ENCODE data around the gene SYNE3. TPM values are rescaled to one million over a fixed set of nuclear protein-coding genes. Genes with fewer than 3 reads are reported as not detected.

The SYNE3 gene
- total RNA-seq, 1 donor from 2014 or later: 0.62 TPM

DNA sequence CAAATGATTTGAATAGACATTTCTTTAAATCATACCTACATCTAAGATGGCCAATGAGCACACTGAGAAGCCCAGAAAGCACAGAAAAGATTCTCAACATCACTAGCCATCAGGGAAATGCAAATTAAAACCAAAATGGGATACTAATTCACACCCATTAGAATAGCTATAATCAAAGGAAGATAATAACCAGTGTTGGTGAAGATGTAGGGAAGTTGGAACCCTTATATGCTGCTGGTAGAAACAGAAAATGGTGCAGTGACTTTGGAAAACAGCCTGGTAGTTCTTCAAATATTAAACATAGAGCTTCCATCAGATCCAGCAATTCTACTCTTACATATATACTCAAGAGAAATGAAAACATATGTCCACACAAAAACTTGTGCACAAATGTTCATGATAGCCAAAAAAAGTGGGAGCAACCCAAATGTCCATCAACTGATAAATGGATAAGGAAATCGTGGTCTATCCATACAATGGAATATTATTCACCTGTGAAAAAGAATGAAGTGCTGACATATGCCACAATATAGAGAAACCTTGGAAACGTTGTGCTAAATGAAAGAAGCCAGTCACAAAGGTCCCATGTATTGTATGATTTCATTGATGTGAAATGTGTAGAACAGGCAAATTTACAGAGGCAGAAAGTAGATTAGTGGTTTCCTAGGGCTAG, 24.4 kb downstream of the SYNE3 start:
- no peaks in the 10 kb centered on the region for H3K36me3 Mint-ChIP-seq (ENCODE audit: low read depth, unreplicated experiment)
- peaks cover 14% of the 10 kb centered on the region for H3K4me1 Mint-ChIP-seq (ENCODE audit: unreplicated experiment)
- no peak for DNase-seq (ENCODE audit: low spot score)
- peaks cover 1% of the 10 kb centered on the region for H3K27me3 Mint-ChIP-seq (ENCODE audit: unreplicated experiment)
- H3K4me3 Mint-ChIP-seq (ENCODE audit: unreplicated experiment): no peak overlapping the region
- no peaks in the 10 kb centered on the region for H3K9me3 Mint-ChIP-seq (ENCODE audit: unreplicated experiment)
- H3K27ac Mint-ChIP-seq (ENCODE audit: unreplicated experiment): no peak overlapping the region
- TF ChIP-seq, protein P1, sequence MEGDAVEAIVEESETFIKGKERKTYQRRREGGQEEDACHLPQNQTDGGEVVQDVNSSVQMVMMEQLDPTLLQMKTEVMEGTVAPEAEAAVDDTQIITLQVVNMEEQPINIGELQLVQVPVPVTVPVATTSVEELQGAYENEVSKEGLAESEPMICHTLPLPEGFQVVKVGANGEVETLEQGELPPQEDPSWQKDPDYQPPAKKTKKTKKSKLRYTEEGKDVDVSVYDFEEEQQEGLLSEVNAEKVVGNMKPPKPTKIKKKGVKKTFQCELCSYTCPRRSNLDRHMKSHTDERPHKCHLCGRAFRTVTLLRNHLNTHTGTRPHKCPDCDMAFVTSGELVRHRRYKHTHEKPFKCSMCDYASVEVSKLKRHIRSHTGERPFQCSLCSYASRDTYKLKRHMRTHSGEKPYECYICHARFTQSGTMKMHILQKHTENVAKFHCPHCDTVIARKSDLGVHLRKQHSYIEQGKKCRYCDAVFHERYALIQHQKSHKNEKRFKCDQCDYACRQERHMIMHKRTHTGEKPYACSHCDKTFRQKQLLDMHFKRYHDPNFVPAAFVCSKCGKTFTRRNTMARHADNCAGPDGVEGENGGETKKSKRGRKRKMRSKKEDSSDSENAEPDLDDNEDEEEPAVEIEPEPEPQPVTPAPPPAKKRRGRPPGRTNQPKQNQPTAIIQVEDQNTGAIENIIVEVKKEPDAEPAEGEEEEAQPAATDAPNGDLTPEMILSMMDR (IDR thresholded peaks at IDR 0.05; ENCODE audit: unreplicated experiment): no peak

DNA sequence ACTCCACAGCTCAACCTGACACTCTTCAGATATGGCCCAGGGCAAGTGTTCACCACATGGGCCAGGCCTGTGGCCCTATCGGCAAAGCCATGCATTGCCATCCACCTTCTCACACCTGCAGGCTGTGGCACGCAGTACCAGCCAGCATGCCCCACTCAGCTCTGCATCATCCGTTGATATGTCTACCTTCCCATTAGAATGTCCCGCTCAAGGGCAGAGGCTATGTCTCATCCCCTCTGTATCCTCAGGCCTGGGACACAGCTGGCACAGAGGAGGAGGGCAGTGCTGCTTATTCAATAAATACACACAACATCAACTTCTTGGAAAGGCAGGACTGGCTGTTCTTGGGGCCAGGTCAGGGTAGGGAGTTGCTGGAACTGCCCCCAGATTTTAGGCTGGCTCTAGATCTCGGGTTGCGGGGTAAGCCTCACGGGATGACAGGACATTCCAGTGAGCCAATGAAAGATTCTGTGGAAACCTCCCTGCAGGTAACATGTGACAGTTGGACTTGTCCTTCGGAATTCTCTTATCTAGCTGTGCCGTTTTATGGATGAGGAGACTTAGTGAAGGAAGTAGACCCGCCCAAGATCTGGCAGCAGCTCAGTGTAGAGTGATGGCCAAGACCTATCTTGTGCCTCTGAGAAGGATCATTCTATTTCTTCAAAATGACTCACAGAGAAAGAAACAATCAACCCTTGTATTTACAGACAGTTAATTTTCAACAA, 25.6 kb downstream of the SYNE3 start:
- DNase-seq (ENCODE audit: low spot score): no peak
- Mint-ChIP-seq H3K4me1 (ENCODE audit: unreplicated experiment) (peaks cover 8% of the 10 kb centered on the region), H3K27me3 (ENCODE audit: unreplicated experiment) (peaks cover 1% of the 10 kb centered on the region), H3K4me3 (ENCODE audit: unreplicated experiment) (no peak overlapping the region), H3K27ac (ENCODE audit: unreplicated experiment) (no peak overlapping the region), H3K9me3 (ENCODE audit: unreplicated experiment) (no peaks in the 10 kb centered on the region), H3K36me3 (ENCODE audit: low read depth, unreplicated experiment) (no peaks in the 10 kb centered on the region)
- TF ChIP-seq, protein P1 (IDR thresholded peaks at IDR 0.05; ENCODE audit: unreplicated experiment): no peak

DNA sequence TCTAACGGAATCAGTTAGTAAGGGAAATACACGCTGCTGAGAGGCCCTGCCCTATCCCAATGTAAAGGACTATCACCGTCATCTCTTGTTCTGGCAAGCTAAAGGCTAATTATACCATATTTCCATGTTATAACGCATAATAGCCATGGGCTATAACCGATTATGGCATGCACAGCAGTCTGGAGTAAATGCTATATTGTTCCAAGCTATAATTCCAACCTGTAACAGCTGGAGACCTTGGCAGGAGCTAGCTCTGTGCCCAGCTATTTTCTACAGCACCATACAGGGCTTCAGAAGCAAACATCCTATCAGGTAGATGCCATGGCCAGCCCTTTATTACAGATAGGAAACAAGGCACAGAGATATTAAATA, 26.3 kb downstream of the SYNE3 start:
- TF ChIP-seq, protein P1 (IDR thresholded peaks at IDR 0.05; ENCODE audit: unreplicated experiment): no peak
- DNase-seq (ENCODE audit: low spot score): no peak
- H3K27ac Mint-ChIP-seq (ENCODE audit: unreplicated experiment): no peak overlapping the region
- no peaks in the 10 kb centered on the region for H3K9me3 Mint-ChIP-seq (ENCODE audit: unreplicated experiment)
- no peak overlapping the region for H3K4me3 Mint-ChIP-seq (ENCODE audit: unreplicated experiment)
- no peaks in the 10 kb centered on the region for H3K36me3 Mint-ChIP-seq (ENCODE audit: low read depth, unreplicated experiment)
- peaks cover 4% of the 10 kb centered on the region for H3K4me1 Mint-ChIP-seq (ENCODE audit: unreplicated experiment)
- H3K27me3 Mint-ChIP-seq (ENCODE audit: unreplicated experiment): peaks cover 1% of the 10 kb centered on the region

DNA sequence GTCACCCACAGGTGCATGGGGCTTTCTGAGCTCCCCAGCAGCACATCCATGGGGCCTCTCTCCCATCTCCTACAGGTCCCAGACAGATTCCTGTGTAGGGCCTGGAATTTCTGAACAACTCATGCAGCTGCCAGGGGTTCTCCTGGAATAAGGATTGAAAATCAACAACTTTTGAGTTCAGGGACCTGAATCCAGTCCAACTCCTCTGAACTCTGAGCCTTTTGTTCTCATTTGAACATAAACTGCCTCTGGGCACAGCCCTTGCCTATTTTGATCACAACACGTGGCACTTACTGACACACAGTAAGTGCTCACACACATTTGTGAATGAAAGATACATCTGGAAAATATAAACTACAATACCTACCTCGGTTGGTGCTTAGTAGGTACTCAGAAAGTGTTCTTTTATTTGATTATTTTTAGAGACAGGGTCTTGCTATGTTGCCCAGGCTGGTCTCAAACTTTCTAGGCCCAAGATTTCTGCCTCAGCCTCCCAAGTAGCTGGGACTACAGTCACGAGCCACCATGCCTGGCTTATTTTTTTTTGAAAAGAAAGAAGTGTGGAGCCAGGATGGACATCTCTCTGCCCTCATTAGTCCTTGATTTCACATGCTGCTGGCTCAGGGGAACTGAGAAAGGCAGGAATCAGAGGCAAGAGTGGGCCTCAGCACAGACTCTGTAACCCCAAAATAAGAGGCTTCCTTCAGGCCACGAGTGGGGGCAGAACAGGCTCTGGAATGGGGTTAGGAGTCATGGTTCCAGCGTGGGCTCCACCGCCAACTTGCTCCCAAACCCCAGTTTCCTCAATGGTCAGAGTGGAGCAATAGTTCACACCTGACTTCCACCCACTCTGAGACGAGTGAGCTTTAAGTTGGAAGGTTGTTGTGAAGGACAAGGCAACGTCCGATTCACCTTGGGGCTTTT, 27.0 kb downstream of the SYNE3 start:
- Mint-ChIP-seq H3K4me3 (ENCODE audit: unreplicated experiment) (no peak overlapping the region), H3K27me3 (ENCODE audit: unreplicated experiment) (peaks cover 1% of the 10 kb centered on the region), H3K9me3 (ENCODE audit: unreplicated experiment) (no peaks in the 10 kb centered on the region), H3K36me3 (ENCODE audit: low read depth, unreplicated experiment) (no peaks in the 10 kb centered on the region), H3K27ac (ENCODE audit: unreplicated experiment) (no peak overlapping the region), H3K4me1 (ENCODE audit: unreplicated experiment) (peaks cover 4% of the 10 kb centered on the region)
- TF ChIP-seq, protein P1 (IDR thresholded peaks at IDR 0.05; ENCODE audit: unreplicated experiment): no peak
- DNase-seq (ENCODE audit: low spot score): no peak

Data from endothelial cell (in vitro differentiated cells).